Measurements from ENCODE around the gene UNKL.

UNKL gene

GRCh38 chr16:1366712-1367299 is 47.7 kb downstream of the UNKL start:
- no peak overlapping the region for H3K9ac ChIP-seq (ENCODE audit: low read depth, low read length)
- no peak for TF ChIP-seq EZH2 (IDR thresholded peaks at IDR 0.05; ENCODE audit: borderline replicate concordance, low read depth, low read length, severe bottlenecking)
- no peak for TF ChIP-seq CTCF (IDR thresholded peaks at IDR 0.05; ENCODE audit: borderline replicate concordance, extremely low read depth, low read length, poor library complexity, severe bottlenecking)

GRCh38 chr16:1366060-1366711 is 48.3 kb downstream of the UNKL start:
- Histone ChIP-seq H3K27ac (ENCODE audit: low read length) (no peak overlapping the region), H3K4me2 (ENCODE audit: insufficient read depth, low read length) (no peak overlapping the region), H2AFZ (ENCODE audit: low read depth, low read length) (no peak overlapping the region), H3K79me2 (ENCODE audit: insufficient read depth, low read length) (peaks cover 13% of the 10 kb centered on the region), H3K27me3 (ENCODE audit: insufficient read depth, low read length, poor library complexity) (no peaks in the 10 kb centered on the region), H3K4me3 (ENCODE audit: low read depth in 1 of 2, low read length in 2 of 2) (no peak overlapping the region), H3K9me3 (ENCODE audit: insufficient read depth, low read length, severe bottlenecking) (no peaks in the 10 kb centered on the region), H3K4me1 (ENCODE audit: insufficient read depth, low read length) (no peaks in the 10 kb centered on the region), H3K9ac (ENCODE audit: low read depth, low read length) (no peak overlapping the region), H3K36me3 (ENCODE audit: insufficient read depth, low read length) (peaks cover 66% of the 10 kb centered on the region), H4K20me1 (ENCODE audit: insufficient read depth, low read length) (peaks cover 30% of the 10 kb centered on the region)
- TF ChIP-seq CTCF (IDR thresholded peaks at IDR 0.05; ENCODE audit: borderline replicate concordance, extremely low read depth, low read length, poor library complexity, severe bottlenecking) (no peak), EZH2 (IDR thresholded peaks at IDR 0.05; ENCODE audit: borderline replicate concordance, low read depth, low read length, severe bottlenecking) (no peak)
- no peak for ATAC-seq (ENCODE audit: insufficient read depth, low read depth)
- no peak for DNase-seq

More at GRCh38 chr16:1366712-1367299, 47.7 kb downstream of the UNKL start:
- no peak for DNase-seq
- no peak overlapping the region for H3K4me2 ChIP-seq (ENCODE audit: insufficient read depth, low read length)
- ATAC-seq (ENCODE audit: insufficient read depth, low read depth), result no peak
- peaks cover 13% of the 10 kb centered on the region for H3K79me2 ChIP-seq (ENCODE audit: insufficient read depth, low read length)
- no peaks in the 10 kb centered on the region for H3K4me1 ChIP-seq (ENCODE audit: insufficient read depth, low read length)
- no peak overlapping the region for H3K4me3 ChIP-seq (ENCODE audit: low read depth in 1 of 2, low read length in 2 of 2)
- no peak overlapping the region for H2AFZ ChIP-seq (ENCODE audit: low read depth, low read length)
- H3K27me3 ChIP-seq (ENCODE audit: insufficient read depth, low read length, poor library complexity), result no peaks in the 10 kb centered on the region
- H3K9me3 ChIP-seq (ENCODE audit: insufficient read depth, low read length, severe bottlenecking), result no peaks in the 10 kb centered on the region
- H3K27ac ChIP-seq (ENCODE audit: low read length), result no peak overlapping the region
- peaks cover 26% of the 10 kb centered on the region for H4K20me1 ChIP-seq (ENCODE audit: insufficient read depth, low read length)
- peaks cover 67% of the 10 kb centered on the region for H3K36me3 ChIP-seq (ENCODE audit: insufficient read depth, low read length)

- Histone ChIP-seq H3K4me1 (ENCODE audit: insufficient read depth, low read length) (no peaks in the 10 kb centered on the region), H3K27me3 (ENCODE audit: insufficient read depth, low read length, poor library complexity) (no peaks in the 10 kb centered on the region), H4K20me1 (ENCODE audit: insufficient read depth, low read length) (peaks cover 26% of the 10 kb centered on the region), H3K9me3 (ENCODE audit: insufficient read depth, low read length, severe bottlenecking) (no peaks in the 10 kb centered on the region), H3K27ac (ENCODE audit: low read length) (no peak overlapping the region), H2AFZ (ENCODE audit: low read depth, low read length) (no peak overlapping the region), H3K36me3 (ENCODE audit: insufficient read depth, low read length) (peaks cover 71% of the 10 kb centered on the region), H3K4me2 (ENCODE audit: insufficient read depth, low read length) (no peak overlapping the region), H3K9ac (ENCODE audit: low read depth, low read length) (no peak overlapping the region), H3K79me2 (ENCODE audit: insufficient read depth, low read length) (peaks cover 26% of the 10 kb centered on the region), H3K4me3 (ENCODE audit: low read depth in 1 of 2, low read length in 2 of 2) (no peak overlapping the region)
- ATAC-seq (ENCODE audit: insufficient read depth, low read depth), result no peak
- TF ChIP-seq CTCF (IDR thresholded peaks at IDR 0.05; ENCODE audit: borderline replicate concordance, extremely low read depth, low read length, poor library complexity, severe bottlenecking) (no peak), EZH2 (IDR thresholded peaks at IDR 0.05; ENCODE audit: borderline replicate concordance, low read depth, low read length, severe bottlenecking) (no peak)
- DNase-seq, result no peak
Measured at GRCh38 chr16:1364510-1364909, 50.0 kb downstream of the UNKL start.
